GM21381 (cell line): ENCODE data around the gene TOPAZ1.

Experiments
- ATAC-seq: cut with Tn5 transposase; IDR thresholded peaks from one replicate; pipeline ENCODE4 v1.9.1; 2021; ENCODE audit warnings: mild to moderate bottlenecking, moderate library complexity; ENCODE audit not compliant: unreplicated experiment

Gene TOPAZ1

DNA sequence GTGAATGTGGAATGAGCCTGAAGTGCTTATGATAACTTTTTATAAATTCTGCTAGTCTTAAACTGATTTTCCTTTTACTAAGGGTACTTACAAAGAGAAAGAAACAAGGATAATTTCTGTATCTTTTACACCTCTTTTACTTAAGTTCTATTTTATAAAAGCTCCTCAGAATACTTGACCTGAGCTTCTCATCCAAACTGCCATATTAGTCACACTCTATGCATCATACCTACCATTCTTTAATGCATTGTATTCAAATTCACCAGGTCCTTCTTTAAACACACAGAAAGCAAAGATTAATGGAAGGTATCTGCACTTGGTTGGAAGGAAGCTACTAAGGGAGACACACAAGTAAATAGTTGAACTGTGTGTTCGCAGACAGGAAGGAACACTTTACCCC lies 1.6 kb upstream of the TOPAZ1 start:
- ATAC-seq, result no peak

DNA sequence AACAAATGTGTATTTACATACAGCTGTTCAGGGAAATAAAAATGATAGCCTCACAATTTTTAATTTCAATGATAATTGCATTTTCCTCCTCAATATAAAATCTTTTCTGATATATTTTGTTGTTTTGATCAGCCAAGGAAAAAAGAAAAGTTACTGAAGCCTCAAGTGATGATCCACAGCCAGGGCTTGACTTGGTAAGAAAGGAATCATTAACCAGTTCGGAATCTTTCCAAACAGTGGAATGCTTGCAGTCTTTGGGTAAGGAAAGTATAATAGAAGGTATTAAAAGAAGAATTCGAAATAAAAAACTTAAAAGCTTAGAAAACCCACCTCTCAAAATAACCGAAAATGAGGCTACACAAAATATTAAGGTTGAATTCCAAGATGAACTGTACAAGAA lies 1.0 kb downstream of the TOPAZ1 start:
- no peak for ATAC-seq

DNA sequence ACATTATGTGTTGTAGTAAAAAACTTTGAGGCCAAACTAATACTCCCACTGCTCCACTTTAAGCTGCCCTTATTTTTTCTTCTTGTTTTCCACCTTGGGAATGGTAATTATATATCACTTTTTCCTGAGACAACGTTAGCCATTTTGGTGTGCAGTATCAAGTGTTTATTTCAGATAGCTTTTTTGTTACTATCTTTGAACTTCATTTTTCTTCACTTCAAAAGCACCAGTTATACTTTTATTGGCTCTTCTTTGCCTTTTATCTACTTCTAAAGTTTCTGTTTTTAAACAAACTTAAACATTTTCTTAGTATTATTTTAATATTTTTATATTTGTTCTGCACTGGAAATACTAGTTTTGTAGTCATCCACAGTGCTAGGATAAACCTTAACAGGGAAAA lies 6.5 kb downstream of the TOPAZ1 start:
- ATAC-seq, result no peak

DNA sequence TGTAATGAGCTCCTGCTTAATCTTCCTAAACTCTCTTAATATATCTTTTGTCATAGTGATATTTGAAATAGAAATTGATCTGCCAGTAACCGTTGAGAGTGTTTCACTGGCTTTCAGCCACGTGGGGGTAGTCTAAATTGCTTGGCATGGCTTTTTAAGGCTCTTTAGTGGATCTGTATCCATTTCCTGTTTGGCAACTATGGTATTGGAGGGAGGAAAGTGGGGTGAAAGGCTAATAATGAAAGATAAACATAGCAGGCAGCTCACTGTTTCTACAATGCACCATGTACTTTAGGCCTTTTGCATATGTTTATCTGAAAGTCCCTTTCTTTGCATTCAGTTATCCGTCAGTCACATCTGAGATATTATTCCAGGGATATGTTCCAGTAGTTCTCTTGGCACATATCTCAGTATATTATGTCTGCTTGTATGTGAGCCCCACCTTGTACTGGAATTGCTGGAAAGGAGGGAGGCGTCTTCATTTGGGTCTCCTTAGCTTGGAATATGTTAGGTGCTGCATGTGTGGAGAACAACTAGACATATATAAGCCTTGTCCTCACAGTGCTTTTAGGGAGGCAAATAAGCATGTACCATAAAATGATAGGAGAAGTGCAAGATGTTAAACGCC lies 10.8 kb downstream of the TOPAZ1 start:
- ATAC-seq, result no peak

DNA sequence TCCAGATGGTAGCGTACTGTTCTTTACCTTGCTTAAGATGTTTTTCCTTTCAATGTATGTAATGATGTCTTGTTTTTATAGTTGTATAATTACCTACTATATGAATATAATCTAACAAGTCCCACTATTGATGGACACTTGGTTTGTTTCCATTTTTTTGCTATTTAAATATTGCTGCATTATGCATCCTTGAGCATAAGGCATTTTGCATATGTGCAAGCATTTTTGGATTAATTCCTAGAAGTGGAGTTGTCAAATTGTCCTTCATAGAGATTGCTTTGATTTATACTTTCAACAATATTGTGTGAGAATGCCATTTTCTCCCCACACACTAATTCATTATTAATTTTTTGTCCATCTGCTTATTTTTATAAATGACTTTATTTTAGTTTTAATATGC lies 17.7 kb downstream of the TOPAZ1 start:
- no peak for ATAC-seq

DNA sequence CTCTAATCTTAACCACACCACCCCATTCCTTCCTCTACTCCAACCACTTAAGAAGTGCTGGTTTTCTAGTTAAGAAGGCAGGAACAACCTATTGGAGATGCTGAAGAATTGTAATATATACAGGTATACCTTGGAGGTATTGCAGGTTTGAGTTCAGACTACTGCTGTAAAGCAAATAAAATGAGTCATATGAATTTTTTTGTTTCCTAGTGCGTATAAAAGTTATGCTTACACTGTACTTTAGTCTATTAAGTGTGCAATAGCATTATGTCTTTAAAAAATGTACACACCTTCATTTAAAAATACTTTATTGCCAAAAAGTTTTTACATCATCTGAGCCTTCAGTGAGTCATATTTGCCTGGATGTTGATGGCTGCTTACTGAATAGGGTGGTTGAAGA lies 22.5 kb downstream of the TOPAZ1 start:
- no peak for ATAC-seq

DNA sequence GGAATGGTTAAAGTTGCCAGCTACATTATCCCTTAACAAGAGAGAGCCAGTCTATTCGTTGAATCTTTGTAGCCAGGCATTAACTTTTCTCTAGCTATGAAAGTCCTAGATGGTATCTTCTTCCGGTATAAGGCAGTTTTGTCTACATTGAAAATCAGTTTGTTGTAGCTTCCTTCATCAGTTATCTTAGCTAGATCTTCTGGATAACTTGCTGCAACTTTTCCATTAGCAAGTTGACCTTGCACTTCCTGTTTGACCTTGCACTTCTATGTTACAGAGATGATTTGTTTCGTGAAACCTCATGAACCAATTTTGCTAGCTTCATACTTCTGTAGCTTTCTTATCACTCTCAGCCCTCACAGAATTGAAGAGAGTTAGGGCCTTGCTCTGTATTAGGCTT lies 24.1 kb downstream of the TOPAZ1 start:
- ATAC-seq, result no peak

DNA sequence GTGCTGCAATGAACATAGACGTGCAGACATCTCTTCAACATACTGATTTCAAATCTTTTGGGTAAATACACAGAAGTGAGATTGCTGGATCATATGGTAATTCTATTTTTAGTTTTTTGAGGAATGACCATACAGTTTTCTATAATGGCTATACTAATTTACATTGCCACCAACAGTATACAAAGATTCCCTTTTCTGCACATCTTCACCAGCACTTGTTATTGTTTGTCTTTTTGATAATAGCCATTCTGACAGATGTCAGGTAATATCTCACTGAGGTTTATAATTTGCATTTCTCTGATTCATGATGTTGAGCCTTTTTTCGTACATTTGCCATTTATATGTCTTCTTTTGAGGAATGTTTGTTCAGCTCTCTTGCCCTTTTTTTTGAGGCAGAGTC lies 30.5 kb downstream of the TOPAZ1 start:
- ATAC-seq, result no peak

DNA sequence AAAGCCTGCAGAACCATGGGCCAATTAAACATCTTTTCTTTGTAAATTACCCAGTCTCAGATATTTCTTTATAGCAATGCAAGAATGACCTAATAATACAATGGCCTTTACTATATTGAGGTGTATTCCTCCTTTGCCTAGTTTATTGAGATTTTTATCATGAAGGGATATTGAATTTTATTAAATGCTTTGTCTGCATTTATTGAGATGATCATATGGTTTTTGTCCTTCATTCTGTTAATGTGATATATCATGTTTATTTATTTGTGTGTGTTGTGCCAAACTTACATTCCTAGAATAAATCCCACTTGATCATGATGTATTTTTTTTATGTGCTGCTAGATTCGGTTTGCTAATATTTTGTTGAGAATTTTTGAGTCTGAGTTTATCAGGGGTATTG lies 36.2 kb downstream of the TOPAZ1 start:
- no peak for ATAC-seq

DNA sequence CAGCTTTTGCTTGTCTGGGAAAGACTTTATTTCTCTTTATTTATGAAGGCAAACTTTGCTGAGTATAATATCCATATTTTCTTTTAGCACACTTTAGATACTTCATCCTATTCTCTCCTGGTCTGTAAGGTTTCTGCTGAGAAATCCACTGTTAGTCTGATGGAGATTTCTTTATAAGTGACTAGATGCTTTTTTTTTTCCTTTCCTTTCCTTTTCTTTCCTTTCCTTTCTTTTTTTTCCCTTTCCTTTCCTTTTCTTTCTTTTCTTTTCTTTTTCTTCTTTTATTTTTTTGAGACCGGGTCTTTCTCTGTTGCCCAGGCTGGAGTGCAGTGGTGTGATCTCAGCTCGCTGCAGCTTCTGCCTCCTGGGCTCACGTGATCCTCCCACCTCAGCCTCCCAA lies 38.4 kb downstream of the TOPAZ1 start:
- no peak for ATAC-seq

DNA sequence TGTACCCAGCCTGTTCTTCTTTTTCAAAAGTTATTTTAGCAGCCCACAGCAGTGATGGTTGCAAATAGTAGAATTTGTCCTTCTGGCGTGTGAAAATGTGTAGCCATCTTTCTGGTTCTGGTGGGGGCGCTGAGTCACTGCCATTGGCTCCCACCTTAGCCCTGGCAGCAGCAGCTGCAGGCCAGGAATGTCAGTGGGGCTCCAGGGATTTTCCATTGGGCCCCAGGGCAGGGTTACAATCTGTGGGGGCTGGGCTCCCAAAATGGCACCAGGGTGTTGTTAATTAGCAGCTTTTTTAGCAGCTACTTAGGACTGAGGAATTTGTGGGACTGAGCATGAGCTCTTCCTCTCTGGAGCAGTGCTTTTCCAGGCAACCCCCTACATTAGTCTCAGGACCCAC lies 38.9 kb downstream of the TOPAZ1 start:
- no peak for ATAC-seq

DNA sequence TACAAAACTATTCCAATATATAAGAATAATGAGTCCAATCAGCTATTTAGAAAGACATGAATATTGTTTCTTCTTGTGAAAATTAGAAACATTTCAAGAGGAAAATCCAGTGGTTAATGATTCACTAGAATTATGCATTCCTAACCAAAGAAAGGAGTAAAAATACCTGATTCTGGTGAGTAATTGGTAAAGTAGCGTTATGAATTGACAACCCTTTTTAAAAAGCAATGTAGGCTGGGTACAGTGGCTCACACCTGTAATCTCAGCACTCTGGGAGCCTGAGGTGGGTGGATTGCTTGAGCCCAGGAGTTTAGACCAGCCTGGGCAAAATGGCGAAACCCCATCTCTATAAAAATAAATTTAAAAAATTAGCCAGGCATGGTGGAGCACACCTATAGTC lies 43.3 kb downstream of the TOPAZ1 start:
- ATAC-seq, result no peak

DNA sequence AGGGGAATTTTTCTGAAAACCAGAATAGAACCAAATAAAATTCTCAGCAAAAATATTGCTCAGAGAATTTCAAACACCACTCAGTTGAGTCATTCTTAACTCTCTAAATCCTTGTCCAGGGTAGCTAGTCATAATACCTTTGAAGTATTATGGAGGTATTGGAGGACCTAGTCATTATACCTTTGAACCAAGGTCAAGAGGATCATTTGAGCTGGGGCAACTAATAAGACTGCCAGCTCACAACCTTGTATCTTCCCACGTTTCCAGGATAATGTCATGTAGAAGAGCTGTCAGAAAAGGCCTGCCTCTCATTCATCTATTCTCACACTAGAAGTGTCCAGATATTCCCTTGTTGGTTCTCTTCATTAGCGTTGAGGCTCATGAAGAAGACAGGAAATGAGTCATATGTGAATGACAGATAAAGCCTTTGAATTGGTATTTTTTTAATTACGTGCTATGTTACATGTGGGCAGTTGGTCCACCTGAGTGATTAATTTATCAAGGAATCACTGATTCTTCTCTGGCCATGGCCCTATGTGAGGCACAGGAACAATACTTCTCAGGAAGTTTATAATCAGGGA lies 48.3 kb downstream of the TOPAZ1 start:
- ATAC-seq, result no peak

DNA sequence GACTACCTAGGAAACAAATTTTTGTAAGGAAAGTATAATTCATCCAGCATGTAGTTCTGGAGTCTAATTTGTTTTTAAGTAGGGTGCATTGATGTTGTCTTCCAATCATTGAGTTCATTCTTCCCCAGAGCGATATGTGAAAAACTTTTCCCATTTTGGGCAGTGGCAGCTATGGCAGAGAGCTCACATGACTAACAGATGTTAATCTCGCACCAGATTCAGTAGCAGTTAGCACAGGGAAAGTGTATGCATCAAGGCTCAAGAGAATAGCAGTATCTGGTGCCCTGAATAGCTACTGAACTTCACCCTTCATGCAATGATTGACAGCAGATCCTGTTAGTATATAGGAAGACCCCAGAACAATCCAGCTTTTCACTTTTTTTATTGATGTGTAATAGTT lies 50.6 kb downstream of the TOPAZ1 start:
- no peak for ATAC-seq

DNA sequence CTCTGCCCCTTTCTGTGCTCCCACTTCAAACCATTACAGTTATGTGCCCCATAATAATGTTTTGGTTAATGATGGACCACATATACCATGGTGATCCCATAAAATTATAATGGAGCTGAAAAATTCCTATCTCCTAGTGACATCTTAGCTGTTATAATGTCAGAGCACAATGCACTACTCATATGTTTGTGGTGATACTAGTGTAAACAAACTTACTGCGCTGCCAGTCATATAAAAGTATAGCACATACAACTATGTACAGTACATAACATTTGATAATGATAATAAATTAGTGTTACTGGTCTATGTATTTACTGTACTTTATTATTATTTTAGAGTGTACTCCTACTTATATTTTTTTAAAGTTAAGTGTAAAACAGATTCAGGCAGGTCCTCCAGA lies 51.3 kb downstream of the TOPAZ1 start:
- ATAC-seq, result no peak

DNA sequence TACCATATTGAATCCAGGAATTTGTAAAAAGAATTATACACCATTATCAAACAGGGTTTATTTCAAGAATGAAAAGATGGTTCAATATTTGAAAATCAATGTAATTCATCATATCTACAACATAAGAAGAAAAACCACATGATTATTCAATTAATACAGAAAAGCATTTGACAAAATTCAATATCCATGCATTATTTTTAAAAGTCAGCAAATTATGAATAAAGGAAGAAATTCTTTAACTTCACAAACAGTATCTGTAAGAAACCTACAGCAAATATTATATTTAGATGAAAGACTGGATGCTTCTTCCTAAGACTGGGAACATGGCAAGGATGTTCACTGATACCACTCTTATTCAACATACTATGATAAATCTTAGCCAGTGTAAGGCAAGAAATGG lies 55.6 kb downstream of the TOPAZ1 start:
- ATAC-seq, result no peak

DNA sequence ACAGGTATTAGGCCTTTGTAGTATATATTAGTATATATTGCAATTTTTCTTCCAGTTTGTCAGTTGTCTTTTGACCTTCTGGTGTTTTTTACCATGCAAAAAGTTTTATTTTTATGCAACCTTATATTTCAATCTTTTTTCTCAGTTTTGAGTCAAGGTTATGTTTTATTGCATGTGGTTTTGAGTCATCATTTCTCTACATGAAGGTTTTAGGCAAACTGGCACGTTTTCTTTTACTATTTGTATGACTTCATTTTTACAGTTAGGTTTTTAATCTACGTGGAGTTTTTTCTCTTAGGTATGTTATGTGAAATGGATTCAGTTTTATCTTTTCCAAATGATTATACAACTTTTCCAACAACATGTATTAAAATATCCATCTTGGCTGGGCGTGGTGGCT lies 60.1 kb downstream of the TOPAZ1 start:
- ATAC-seq, result no peak

DNA sequence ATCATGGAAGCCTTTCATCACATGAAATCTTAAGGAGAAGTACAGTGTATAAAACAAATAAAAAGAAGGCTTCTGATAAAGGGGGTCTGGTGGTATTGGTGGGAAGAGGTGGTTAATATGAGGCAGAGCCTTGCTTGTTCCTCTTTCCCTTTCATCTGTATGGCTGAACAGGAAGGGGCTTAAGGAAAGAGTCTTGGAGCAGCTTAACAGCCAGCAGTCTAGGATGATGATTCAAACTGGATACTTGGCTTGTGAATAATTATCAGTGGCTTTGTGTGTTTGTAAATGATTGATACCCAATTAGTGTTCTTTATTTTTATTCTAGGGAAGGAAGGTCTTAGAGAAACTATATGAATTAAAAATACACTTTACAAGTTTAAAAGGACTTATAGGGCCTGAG lies 67.8 kb downstream of the TOPAZ1 start:
- no peak for ATAC-seq

DNA sequence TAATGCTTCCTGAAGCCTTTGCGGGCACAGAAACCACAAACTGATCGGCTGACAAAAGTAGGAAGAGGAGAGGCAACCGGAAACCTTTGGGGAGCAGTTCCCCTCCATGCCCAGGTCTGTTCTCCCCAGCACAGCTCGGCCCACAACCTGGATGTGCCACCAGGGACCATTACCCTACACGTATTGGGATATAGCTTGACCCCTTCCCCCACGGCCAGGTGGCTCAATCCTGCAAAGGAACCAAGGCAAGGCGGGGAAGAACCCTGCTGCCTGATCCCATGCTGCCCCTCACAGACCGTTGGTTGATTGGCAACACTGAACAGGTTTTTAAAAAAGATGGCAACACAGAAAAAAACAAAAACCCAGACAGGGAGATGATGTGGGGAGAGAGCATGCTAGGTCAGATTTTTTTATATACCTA lies 77.2 kb downstream of the TOPAZ1 start:
- ATAC-seq, result no peak

DNA sequence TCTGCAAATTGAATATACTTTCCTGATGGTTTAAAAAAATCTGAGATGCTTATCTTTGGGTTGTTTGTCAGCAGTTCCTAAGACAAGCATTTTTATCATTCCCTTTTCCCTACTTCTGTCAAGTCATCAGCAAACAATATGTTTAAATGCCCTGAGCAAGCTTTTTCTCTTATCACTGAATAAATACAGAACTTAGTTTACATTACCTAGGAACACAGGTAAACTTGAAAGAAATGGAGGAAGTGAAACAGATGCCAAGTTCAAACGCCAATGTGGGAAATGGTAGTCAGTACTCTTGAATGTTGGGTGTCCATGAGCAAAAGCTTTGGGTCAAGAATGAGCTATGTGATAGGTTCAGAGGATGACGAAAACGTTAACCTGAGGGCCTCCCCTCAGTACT lies 79.6 kb downstream of the TOPAZ1 start:
- no peak for ATAC-seq

DNA sequence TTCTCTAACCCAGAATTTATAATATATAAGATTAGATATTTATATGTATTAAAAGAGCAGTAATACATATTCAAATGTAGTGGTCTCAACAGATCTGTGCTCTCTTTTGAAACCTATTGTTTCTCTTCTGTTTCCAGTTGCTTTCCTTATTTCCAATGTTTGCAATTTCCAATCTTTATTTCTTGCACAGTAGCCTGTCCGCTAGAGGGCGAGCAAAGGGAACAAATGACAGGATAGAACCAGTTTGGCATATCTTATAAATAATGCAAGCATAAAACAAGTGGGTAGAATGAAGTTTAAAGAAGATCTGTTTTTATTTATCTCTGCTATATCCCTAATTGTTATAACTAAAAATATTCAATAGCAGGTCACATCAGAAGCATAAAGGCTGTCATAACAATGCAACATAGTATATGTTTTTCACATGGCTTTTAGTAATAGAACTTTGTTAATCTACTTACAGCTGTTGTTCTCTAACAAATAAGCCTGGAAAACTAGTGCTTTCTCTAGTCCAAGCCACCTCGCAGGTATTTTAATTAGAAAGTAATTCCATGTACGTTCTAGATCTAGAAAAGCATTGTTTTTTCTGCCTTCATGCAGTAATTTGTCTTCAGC lies 81.8 kb downstream of the TOPAZ1 start:
- no peak for ATAC-seq

DNA sequence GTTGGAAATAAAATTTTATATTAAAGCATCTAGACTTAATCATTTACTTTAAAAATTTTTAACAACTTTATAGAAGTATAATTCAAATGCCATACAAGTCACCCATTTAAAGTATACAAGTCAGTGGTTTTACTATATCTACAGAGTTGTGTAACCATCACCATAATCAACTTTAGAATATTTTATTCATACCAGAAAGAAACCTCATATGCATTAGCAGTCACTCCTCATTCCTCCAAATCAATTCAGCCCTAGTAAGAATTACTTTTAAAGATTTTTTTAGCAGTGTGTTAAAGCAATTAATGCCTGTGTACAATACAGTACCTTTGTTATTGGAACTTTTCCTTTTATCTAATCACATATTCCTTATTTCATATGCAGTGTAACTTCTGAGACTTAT lies 82.9 kb downstream of the TOPAZ1 start:
- ATAC-seq, result no peak

DNA sequence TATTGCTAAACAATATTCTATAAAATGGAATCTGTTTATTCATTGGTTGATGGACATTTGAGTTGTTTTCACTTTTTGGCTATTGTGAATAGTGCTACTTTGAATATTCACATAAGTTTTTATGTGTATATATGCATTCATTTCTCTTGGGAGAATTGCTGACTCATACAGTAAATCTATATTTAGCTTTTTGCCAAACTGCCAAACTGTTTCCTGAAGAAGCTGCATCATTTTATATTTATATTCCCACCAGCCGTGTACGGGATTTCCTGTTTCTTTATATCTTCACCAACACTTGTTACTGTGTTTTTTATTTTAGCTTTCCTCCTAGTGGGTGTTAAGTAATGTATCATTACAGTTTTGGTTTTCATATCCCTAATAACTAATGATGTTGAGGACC lies 84.3 kb downstream of the TOPAZ1 start:
- ATAC-seq, result no peak
